HepG2 (cell line): Measurements from ENCODE around the gene WDR82. TPM values are rescaled to one million over a fixed set of nuclear protein-coding genes. Genes with fewer than 3 reads are reported as not detected.

Experiments
- ATAC-seq: fragments of 200-7000 bp; cut with Tn5 transposase; 3 replicates; pipeline ENCODE4 v1.9.1; 2020; ENCODE audit warnings: mild to moderate bottlenecking, moderate library complexity
- BruUV-seq: library from RNA; stranded (reverse); fragments of 400-500 nt; replicated peaks from 2 replicates; lab custom pipeline; 2021; lab: Mats Ljungman, UMichigan
- CTCF ChIA-PET: fragments of 300-600 bp; formaldehyde crosslinking; extraction: SDS; loops from one replicate; lab custom pipeline; 2021; ENCODE audit warnings: low total read pairs, inconsistent platforms, low intra/inter-chr PET ratio; lab: Yijun Ruan, JAX
- POLR2A ChIA-PET: fragments of 350-600 bp; sonication (Branson Sonifier 250); formaldehyde crosslinking; loops from one replicate; lab custom pipeline; 2020; ENCODE audit warnings: antibody characterized with exemption, inconsistent platforms; lab: Yijun Ruan, JAX
- DNase-seq: peaks from one replicate; pipeline ENCODE4 v3.0.0-alpha.2; 2015; ENCODE audit warnings: low spot score
- FAIRE-seq: peaks from 3 replicates; lab custom pipeline; 2011; peaks lifted over from hg19 to GRCh38; lab: Jason Lieb, UNC
- H2AFZ ChIP-seq: one replicate; pipeline ENCODE4 v1.6.1; 2011; ENCODE audit warnings: low read length, inconsistent platforms
- H3K27ac ChIP-seq: fragments of 300-600 bp; 3 replicates; pipeline ENCODE4 v1.8.0; 2011; ENCODE audit warnings: mixed run types, mild to moderate bottlenecking, mixed read lengths, low read length, inconsistent platforms; ENCODE audit not compliant: insufficient read depth; ENCODE audit errors: extremely low read length
- H3K27me3 ChIP-seq, 2 experiments: fragments of 200-600 bp in 1 of 2; 2 replicates in 1 of 2; 3 replicates in 1 of 2; pipeline versions ENCODE4 v1.6.0 to v1.8.0; 2011; ENCODE audit warnings: low read length in 2 of 2, mild to moderate bottlenecking in 2 of 2, moderate library complexity in 2 of 2, inconsistent platforms in 1 of 2; ENCODE audit not compliant: insufficient read depth in 2 of 2, control insufficient read depth in 1 of 2
- H3K36me3 ChIP-seq, 2 experiments: fragments of 200-600 bp in 1 of 2; replicated peaks in 1 of 2; 2 replicates in 1 of 2; 3 replicates in 1 of 2; pipeline versions ENCODE4 v1.5.1 to v1.8.0; 2011; ENCODE audit warnings: low read length in 2 of 2, inconsistent platforms in 1 of 2; ENCODE audit not compliant: insufficient read depth in 2 of 2, control insufficient read depth in 1 of 2
- H3K4me1 ChIP-seq: 2 replicates; pipeline ENCODE4 v1.5.1; 2012; ENCODE audit warnings: low read length, inconsistent platforms; ENCODE audit not compliant: insufficient read depth
- H3K4me2 ChIP-seq: 2 replicates; pipeline ENCODE4 v1.6.0; 2011; ENCODE audit warnings: low read depth, low read length, inconsistent platforms
- H3K4me3 ChIP-seq, 3 experiments: fragments of 200-600 bp in 1 of 3; sonication (generic), shearing (Covaris generic) in 1 of 3; replicated peaks in 1 of 3; 2 replicates each; pipeline ENCODE4 v1.5.1; 2011 to 2016; ENCODE audit warnings: low read length in 3 of 3, inconsistent platforms in 2 of 3, low read depth in 2 of 3, mild to moderate bottlenecking in 2 of 3, control low read depth in 1 of 3, mixed read lengths in 1 of 3; ENCODE audit not compliant: insufficient read depth in 1 of 3
- H3K79me2 ChIP-seq: one replicate; pipeline ENCODE4 v1.6.1; 2011; ENCODE audit warnings: low read length, inconsistent platforms; ENCODE audit not compliant: insufficient read depth
- H3K9ac ChIP-seq: 2 replicates; pipeline ENCODE4 v1.6.0; 2011; ENCODE audit warnings: mild to moderate bottlenecking, low read depth, low read length, inconsistent platforms; ENCODE audit not compliant: insufficient read depth
- H3K9me3 ChIP-seq: 2 replicates; pipeline ENCODE4 v1.5.1; 2012; ENCODE audit warnings: mild to moderate bottlenecking, low read length
- H4K20me1 ChIP-seq: 2 replicates; pipeline ENCODE4 v1.6.0; 2011; ENCODE audit warnings: inconsistent platforms, mild to moderate bottlenecking, low read length, moderate library complexity; ENCODE audit not compliant: insufficient read depth
- ARHGAP35 ChIP-seq: sonication (generic); formaldehyde crosslinking; IDR thresholded peaks from 2 replicates; pipeline ENCODE4 v1.9.0; 2022; ENCODE audit warnings: mild to moderate bottlenecking, inconsistent platforms, moderate library complexity, missing genetic modification reagents, borderline replicate concordance
- BCLAF1 ChIP-seq: fragments of 450-650 bp; IDR thresholded peaks from 2 replicates; pipeline ENCODE4 v1.6.1; 2017; ENCODE audit warnings: mild to moderate bottlenecking
- POLR2G ChIP-seq: fragments of 200-400 bp; formaldehyde crosslinking; IDR thresholded peaks from 2 replicates; pipeline ENCODE4 v1.6.1; 2018; ENCODE audit warnings: mild to moderate bottlenecking, low read depth, low read length, moderate library complexity
- RBFOX2 ChIP-seq: fragments of 200-400 bp; formaldehyde crosslinking; IDR thresholded peaks from 2 replicates; pipeline ENCODE4 v1.6.1; 2017; ENCODE audit warnings: low read depth, mild to moderate bottlenecking, low read length
- RBM39 ChIP-seq: fragments of 200-400 bp; formaldehyde crosslinking; IDR thresholded peaks from one replicate; pipeline ENCODE4 v1.6.1; 2018; ENCODE audit warnings: antibody characterized with exemption, mild to moderate bottlenecking, low read depth, low read length; ENCODE audit not compliant: poor library complexity, severe bottlenecking
- ZGPAT ChIP-seq: IDR thresholded peaks from 2 replicates; pipeline ENCODE4 v1.6.1; 2016; ENCODE audit warnings: mild to moderate bottlenecking
- WGBS: methylation state at CpG from one replicate; pipeline ENCODE4 v1.1.6; 2017; ENCODE audit warnings: low lambda C conversion rate; 5-methylcytosine and 5-hydroxymethylcytosine counted together
- in situ Hi-C: cut with HindIII; loops from 2 replicates; pipeline ENCODE4 v1.10.0; 2017; ENCODE audit warnings: low pct_unique_long_range_greater_than_20kb; ENCODE audit not compliant: extremely low pct_ligation_motif_present
- intact Hi-C: fragments of 100-400 bp; cut with micrococcal nuclease; formaldehyde crosslinking; loops from one replicate; pipeline ENCODE4 v1.10.0; 2022; ENCODE audit not compliant: unreplicated experiment
- polyA plus RNA-seq, 8 experiments: library from polyadenylated mRNA; depleted of rRNA in 3 of 8; stranded (reverse) in 7 of 8; unstranded in 1 of 8; fragments of >200 nt; fragmentation: Illumina TruSeq in 4 of 8; extraction: Trizol in 4 of 8; gene quantifications; 2 replicates each; pipeline versions ENCODE4 v1.2.1 to v1.2.3, GENCODE V29; 2011 to 2016; ENCODE audit warnings: low read depth in 4 of 8, missing spikeins in 1 of 8, mixed read lengths in 1 of 8; ENCODE audit not compliant: insufficient read depth in 1 of 8
- total RNA-seq, 5 experiments: library from RNA; depleted of rRNA; stranded (reverse); fragments of >200 nt; fragmentation: Illumina TruSeq; extraction: Trizol; gene quantifications; 2 replicates each; pipeline ENCODE4 v1.2.3, GENCODE V29; 2016; ENCODE audit warnings: low read depth in 1 of 5
- TF ChIP-seq, protein P1 (sequence below): IDR thresholded peaks from 2 replicates; pipeline ENCODE4 v1.4.0; 2020; ENCODE audit warnings: mild to moderate bottlenecking, missing genetic modification reagents

The WDR82 gene
- total and polyA plus RNA-seq, 2 of the 13 experiments (the other 11 are each of a cell fraction or from before 2014, with no cell fraction given), result 39.1 to 59.5 TPM

DNA sequence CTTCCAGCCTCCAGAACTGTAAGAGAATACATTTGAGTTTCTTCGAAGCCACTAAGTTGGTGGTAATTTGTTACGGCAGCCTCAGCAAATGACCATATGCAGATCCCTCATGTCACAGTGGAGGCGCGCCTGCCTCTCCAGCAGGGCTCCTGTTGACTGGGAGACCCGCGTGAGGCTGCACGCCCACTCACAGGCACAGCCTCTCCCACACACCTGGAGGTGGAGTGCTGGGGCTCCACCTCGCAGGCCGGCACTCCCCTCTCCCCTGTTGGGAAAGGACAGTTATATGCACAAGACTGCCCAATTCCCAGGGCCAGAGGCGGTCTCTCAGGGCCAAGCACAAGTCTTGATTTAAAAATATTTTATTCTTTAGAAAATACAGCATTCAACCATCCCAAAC, 50.2 kb downstream of the WDR82 start:
- POLR2A ChIA-PET, result no interaction called here
- Histone ChIP-seq H4K20me1 (peaks cover 14% of the 10 kb centered on the region), H3K9me3 (no peaks in the 10 kb centered on the region), H3K4me1 (peaks cover 13% of the 10 kb centered on the region), H3K27me3 (peaks cover 1 to 8% of the 10 kb centered on the region in 2 experiments; a peak in 3 of 5 replicates), H3K79me2 (no peaks in the 10 kb centered on the region), H3K4me2 (no peak overlapping the region), H3K9ac (no peak overlapping the region), H2AFZ (no peak overlapping the region), H3K27ac (no peak overlapping the region), H3K4me3 (no peak overlapping the region)
- CTCF ChIA-PET, result no interaction called here
- FAIRE-seq (no peak), DNase-seq (no peak), ATAC-seq (no peak)
- 98% methylated on average over 4 of the region's 10 CpGs for WGBS
- peak; percentile 14; the same call in 1 of the 2 replicates for TF ChIP-seq RBFOX2
- TF ChIP-seq BCLAF1, result no peak
- no peak for TF ChIP-seq RBM39
- TF ChIP-seq ARHGAP35, result no peak
- TF ChIP-seq, protein P1, sequence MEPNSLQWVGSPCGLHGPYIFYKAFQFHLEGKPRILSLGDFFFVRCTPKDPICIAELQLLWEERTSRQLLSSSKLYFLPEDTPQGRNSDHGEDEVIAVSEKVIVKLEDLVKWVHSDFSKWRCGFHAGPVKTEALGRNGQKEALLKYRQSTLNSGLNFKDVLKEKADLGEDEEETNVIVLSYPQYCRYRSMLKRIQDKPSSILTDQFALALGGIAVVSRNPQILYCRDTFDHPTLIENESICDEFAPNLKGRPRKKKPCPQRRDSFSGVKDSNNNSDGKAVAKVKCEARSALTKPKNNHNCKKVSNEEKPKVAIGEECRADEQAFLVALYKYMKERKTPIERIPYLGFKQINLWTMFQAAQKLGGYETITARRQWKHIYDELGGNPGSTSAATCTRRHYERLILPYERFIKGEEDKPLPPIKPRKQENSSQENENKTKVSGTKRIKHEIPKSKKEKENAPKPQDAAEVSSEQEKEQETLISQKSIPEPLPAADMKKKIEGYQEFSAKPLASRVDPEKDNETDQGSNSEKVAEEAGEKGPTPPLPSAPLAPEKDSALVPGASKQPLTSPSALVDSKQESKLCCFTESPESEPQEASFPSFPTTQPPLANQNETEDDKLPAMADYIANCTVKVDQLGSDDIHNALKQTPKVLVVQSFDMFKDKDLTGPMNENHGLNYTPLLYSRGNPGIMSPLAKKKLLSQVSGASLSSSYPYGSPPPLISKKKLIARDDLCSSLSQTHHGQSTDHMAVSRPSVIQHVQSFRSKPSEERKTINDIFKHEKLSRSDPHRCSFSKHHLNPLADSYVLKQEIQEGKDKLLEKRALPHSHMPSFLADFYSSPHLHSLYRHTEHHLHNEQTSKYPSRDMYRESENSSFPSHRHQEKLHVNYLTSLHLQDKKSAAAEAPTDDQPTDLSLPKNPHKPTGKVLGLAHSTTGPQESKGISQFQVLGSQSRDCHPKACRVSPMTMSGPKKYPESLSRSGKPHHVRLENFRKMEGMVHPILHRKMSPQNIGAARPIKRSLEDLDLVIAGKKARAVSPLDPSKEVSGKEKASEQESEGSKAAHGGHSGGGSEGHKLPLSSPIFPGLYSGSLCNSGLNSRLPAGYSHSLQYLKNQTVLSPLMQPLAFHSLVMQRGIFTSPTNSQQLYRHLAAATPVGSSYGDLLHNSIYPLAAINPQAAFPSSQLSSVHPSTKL (CRISPR knock-in tag), result no peak
- TF ChIP-seq POLR2G, result no peak
- TF ChIP-seq ZGPAT (CRISPR knock-in tag), result no peak
- TF ChIP-seq, all 625 proteins: peak for 1
- in situ Hi-C loops (no loop called here), intact Hi-C loops (no loop called here)
- peaks cover 19 to 38% of the 10 kb centered on the region in 2 experiments for H3K36me3 ChIP-seq
- no TSS peak for BruUV-seq
